Esophagus squamous epithelium (tissue), 4 donors: Measurements from ENCODE around the gene LRRC2.

ENCODE experiments used
- CTCF ChIP-seq, 6 experiments: fragments of 450-650 bp in 4 of 6; fragments of 200-600 bp in 2 of 6; sonication (generic) in 2 of 6; IDR thresholded peaks; one replicate each; pipeline ENCODE4 v1.5.1; 2016 to 2019; ENCODE audit warnings: antibody characterized with exemption in 6 of 6, mild to moderate bottlenecking in 4 of 6, moderate library complexity in 4 of 6
- POLR2A ChIP-seq, 4 donors: fragments of 450-650 bp; IDR thresholded peaks; one replicate each; pipeline ENCODE4 v1.6.1; 2017; ENCODE audit warnings: antibody characterized with exemption in 4 of 4, mild to moderate bottlenecking in 4 of 4, moderate library complexity in 3 of 4

- TF ChIP-seq CTCF (IDR thresholded peaks at IDR 0.05) (no peak), POLR2A (IDR thresholded peaks at IDR 0.05) (no peak)
Measured at GRCh38 chr3:46542344-46542743, 23.8 kb downstream of the LRRC2 start.
